MM.1S (cell line): ENCODE data around the gene C1QC.

Experiments
- CTCF ChIP-seq: fragments of 300-600 bp; sonication (generic); IDR thresholded peaks from 2 replicates; pipeline ENCODE4 v1.5.1; 2016; ENCODE audit warnings: antibody characterized with exemption, low read length, mixed read lengths
- EZH2 ChIP-seq: fragments of 300-600 bp; sonication (generic); optimal IDR thresholded peaks from 2 replicates; pipeline ENCODE3; 2017; ENCODE audit warnings: low read depth, mild to moderate bottlenecking, antibody characterized with exemption, low read length, mixed read lengths

- TF ChIP-seq CTCF (no peak), EZH2 (no peak)
Measured at GRCh38 chr1:22662986-22663408, 19.6 kb downstream of the C1QC start.
